ENCODE results near the gene SLC2A10.

The SLC2A10 gene

DNA sequence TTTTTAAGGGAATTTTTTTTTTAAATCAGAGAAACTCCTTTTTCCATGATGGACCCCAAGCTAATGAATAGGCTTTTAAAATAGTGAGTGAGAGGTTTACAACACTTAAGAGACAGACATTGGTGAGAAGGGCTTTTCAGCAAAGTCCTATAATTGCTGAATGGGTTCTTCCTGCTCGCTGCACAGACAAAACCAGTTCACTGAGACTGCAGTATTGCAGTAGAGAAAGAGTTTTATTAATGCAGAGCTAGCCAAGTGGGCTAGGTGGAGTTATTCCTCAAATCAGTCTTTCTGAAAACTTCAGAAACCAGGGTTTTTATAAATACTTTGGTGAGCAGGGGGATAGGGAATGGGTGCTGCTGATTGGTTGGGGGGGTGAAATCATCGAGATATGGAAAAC, 3.2 kb upstream of the SLC2A10 start:
- H3K36me3 ChIP-seq (ENCODE audit: control insufficient read depth, insufficient read depth, low read length, severe bottlenecking): peaks cover 2% of the 10 kb centered on the region
- DNase-seq (ENCODE audit: low read depth): no peak

DNA sequence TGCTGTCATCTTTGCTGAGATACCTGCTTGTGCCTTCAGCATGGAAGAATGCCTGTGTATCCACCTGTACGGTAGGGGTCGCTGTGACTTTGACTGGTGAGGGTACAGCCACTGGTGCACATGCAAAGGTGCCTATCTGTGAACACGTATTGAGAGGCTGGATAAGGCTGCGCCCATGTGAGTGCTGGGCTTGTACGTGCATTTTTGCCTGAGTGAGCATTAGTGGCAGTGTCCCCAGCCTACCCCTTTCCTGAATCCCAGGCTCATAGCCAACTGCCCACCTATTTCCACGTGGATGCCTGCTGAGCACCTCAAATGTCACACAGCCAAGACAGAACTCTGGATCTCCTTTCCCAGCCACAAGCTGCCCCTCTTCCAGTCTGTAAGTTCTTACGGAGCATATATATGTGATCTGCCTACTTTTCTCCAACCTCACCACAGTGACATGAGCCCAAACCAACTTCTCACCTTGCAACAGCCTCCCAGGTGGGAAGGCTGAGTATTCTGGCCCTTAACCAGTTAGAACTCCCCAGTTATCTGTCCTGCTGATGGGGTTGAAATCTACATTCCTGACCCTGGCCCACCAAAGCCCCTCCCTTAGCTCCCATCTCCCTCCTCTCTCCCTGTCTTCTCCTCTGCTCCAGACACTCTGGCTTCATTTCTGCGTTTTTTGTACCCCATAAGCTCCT, 1.1 kb upstream of the SLC2A10 start:
- H3K27me3 ChIP-seq (replicated peaks; ENCODE audit: control insufficient read depth, insufficient read depth, low read length): no peaks in the 10 kb centered on the region
- H3K4me3 ChIP-seq (ENCODE audit: low read length): no peak overlapping the region
- no peak overlapping the region for H3K9ac ChIP-seq (ENCODE audit: low read length)
- peaks cover 57% of the 10 kb centered on the region for H3K4me1 ChIP-seq (ENCODE audit: control insufficient read depth, insufficient read depth, low read length)
- peaks cover 9% of the 10 kb centered on the region for H3K9me3 ChIP-seq (ENCODE audit: control insufficient read depth, low read length)
- no peak for DNase-seq (ENCODE audit: low read depth)
- peaks cover 5% of the 10 kb centered on the region for H3K36me3 ChIP-seq (ENCODE audit: control insufficient read depth, insufficient read depth, low read length, severe bottlenecking)

More for the DNA sequence above, 3.2 kb upstream of the SLC2A10 start:
- Histone ChIP-seq H3K9ac (ENCODE audit: low read length) (peak overlapping the region; percentile 81), H3K4me3 (ENCODE audit: low read length) (no peak overlapping the region), H3K4me1 (ENCODE audit: control insufficient read depth, insufficient read depth, low read length) (peaks cover 40% of the 10 kb centered on the region), H3K9me3 (ENCODE audit: control insufficient read depth, low read length) (peaks cover 9% of the 10 kb centered on the region), H3K27me3 (replicated peaks; ENCODE audit: control insufficient read depth, insufficient read depth, low read length) (no peaks in the 10 kb centered on the region)

DNA sequence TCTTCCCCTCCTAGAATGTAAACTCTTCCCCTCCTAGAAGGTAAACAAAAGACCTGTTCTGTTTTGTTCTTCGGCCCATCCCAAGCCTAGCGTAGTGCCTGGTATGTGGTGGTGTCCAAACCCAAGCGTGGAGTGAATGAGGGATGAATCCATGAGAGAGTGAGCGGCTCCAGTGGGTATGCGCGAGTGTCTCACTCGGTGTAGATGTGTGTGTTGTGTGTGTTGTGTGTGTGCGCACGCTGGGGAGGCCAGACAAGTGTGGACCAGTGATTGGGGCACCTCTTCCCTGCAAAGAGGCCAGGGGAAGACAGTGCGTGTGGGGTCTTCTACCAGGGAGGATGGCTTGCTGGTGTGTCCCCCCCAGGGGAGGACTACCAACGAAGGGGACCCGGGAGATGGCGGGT, 392 bp upstream of the SLC2A10 start:
- Histone ChIP-seq H3K4me3 (ENCODE audit: low read length) (peak overlapping the region; percentile 87), H3K9me3 (ENCODE audit: control insufficient read depth, low read length) (peaks cover 9% of the 10 kb centered on the region), H3K27me3 (replicated peaks; ENCODE audit: control insufficient read depth, insufficient read depth, low read length) (no peaks in the 10 kb centered on the region), H3K9ac (ENCODE audit: low read length) (peak overlapping the region; percentile 95), H3K4me1 (ENCODE audit: control insufficient read depth, insufficient read depth, low read length) (peaks cover 59% of the 10 kb centered on the region), H3K36me3 (ENCODE audit: control insufficient read depth, insufficient read depth, low read length, severe bottlenecking) (peaks cover 5% of the 10 kb centered on the region)
- DNase-seq (ENCODE audit: low read depth): no peak

DNA sequence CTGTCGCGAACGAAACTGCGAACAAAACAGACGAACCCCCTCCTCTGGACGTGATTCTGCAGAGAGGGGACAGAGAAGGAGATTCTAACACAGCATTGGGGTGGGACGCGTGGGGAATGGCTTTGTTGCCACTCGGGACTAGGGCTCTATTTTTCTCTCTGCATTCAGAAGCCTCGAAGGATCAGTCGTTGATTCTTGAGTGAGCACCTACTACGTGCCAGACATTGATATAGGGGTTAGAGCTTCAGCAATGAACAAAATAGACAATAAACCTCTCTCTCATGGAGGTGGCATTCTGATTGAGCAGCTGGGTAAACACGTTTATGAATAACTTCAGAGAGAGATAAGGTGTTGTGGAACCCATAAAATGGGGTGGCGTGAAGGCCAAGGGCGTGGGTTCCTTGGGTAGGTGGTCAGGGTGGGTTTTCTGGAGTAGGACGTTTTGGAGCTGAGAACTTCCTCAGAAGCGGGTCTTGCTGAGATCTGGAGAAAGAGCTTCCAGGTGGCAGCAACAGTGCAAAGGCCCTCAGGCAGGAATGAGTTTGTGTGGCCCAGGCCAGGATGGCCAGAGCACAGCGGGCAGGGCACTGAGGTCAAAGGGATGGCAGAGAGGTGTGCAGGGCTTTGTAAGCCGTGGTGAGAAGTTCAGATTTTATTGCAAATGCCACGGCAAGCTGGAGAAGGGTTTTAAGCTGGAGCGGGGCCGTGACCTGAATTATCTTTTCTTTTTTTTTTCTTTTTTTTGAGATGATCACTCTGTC, 884 bp downstream of the SLC2A10 start:
- Histone ChIP-seq H3K27me3 (replicated peaks; ENCODE audit: control insufficient read depth, insufficient read depth, low read length) (no peaks in the 10 kb centered on the region), H3K4me3 (ENCODE audit: low read length) (peak overlapping the region; percentile 87), H3K9ac (ENCODE audit: low read length) (peak overlapping the region; percentile 95), H3K36me3 (ENCODE audit: control insufficient read depth, insufficient read depth, low read length, severe bottlenecking) (peaks cover 5% of the 10 kb centered on the region), H3K4me1 (ENCODE audit: control insufficient read depth, insufficient read depth, low read length) (peaks cover 58% of the 10 kb centered on the region), H3K9me3 (ENCODE audit: control insufficient read depth, low read length) (peaks cover 9% of the 10 kb centered on the region)
- DNase-seq (ENCODE audit: low read depth): no peak

DNA sequence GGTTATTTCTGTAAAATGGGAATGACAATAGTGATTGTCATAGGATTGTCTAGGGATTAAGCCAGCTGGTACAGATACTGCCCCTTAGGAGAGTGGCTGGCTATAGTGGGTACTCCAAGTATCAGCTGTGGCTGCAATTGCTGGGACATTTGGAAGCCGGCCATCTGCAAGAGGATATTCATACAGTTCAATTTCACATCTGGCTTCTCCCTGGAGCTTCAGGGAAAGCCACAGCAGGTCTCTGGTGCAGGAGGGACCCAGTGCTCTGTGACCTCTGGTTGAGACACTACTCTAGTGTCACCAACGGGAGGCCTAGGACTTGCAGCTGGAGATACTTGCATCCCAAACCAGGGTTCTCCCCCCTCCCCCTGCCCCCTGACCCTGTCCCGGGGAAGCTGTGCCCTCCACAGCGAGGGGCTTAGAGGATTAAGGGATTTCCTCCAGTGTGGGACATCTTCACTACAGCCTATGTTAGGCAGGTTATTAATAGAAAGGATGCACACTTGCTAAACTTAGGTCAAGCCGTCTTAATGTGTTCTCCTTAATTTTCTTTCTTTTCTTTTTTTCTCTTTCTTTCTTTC, 2.7 kb downstream of the SLC2A10 start:
- no peak for DNase-seq (ENCODE audit: low read depth)
- Histone ChIP-seq H3K4me1 (ENCODE audit: control insufficient read depth, insufficient read depth, low read length) (peaks cover 56% of the 10 kb centered on the region), H3K9ac (ENCODE audit: low read length) (peak overlapping the region; percentile 20), H3K4me3 (ENCODE audit: low read length) (peak overlapping the region; percentile 87), H3K27me3 (replicated peaks; ENCODE audit: control insufficient read depth, insufficient read depth, low read length) (no peaks in the 10 kb centered on the region), H3K36me3 (ENCODE audit: control insufficient read depth, insufficient read depth, low read length, severe bottlenecking) (peaks cover 5% of the 10 kb centered on the region), H3K9me3 (ENCODE audit: control insufficient read depth, low read length) (no peaks in the 10 kb centered on the region)

DNA sequence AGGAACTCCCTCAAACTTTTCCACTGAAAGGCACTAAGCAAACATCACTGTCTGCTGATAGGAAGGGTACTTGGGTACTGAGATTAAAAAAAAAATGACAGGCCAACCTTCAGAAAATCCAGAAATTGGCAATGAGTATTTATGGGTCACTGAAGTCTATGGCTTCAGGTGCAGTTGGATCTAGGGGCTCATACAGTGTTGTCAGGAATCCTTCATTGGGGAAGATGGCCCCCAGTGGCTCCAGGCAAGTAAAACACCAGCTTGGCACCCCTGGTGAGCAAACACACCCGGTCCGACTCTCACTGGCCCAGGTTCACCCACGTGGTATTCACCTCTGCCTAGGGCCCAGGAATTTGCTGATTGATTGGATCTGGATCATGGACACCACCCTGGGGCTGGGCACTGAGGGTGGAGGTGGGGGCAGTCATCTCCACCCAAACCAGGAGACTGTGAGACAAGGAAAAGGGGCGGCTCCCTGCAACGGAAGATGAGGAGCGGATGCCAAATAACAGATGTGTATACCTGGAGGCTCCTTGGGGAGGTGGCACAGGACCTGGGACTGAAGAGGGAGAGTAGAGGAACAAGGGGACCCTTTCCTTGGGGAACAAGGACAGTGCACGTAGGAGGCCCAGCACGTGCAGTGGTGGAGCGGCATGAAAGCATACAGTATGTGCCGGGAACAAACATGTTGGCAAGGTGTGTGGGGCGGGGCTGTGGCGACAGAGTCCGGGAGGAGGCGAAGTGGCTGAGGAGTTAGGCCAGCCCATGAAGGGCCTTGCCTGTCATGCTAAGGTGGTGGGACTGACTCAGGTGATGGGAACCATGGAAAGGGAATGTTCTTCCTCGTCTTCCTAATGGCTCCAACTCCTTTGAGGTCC, 4.7 kb downstream of the SLC2A10 start:
- no peaks in the 10 kb centered on the region for H3K9me3 ChIP-seq (ENCODE audit: control insufficient read depth, low read length)
- peaks cover 52% of the 10 kb centered on the region for H3K4me1 ChIP-seq (ENCODE audit: control insufficient read depth, insufficient read depth, low read length)
- DNase-seq (ENCODE audit: low read depth): no peak
- no peak overlapping the region for H3K9ac ChIP-seq (ENCODE audit: low read length)
- H3K27me3 ChIP-seq (replicated peaks; ENCODE audit: control insufficient read depth, insufficient read depth, low read length): no peaks in the 10 kb centered on the region
- H3K36me3 ChIP-seq (ENCODE audit: control insufficient read depth, insufficient read depth, low read length, severe bottlenecking): peaks cover 5% of the 10 kb centered on the region
- H3K4me3 ChIP-seq (ENCODE audit: low read length): no peak overlapping the region

DNA sequence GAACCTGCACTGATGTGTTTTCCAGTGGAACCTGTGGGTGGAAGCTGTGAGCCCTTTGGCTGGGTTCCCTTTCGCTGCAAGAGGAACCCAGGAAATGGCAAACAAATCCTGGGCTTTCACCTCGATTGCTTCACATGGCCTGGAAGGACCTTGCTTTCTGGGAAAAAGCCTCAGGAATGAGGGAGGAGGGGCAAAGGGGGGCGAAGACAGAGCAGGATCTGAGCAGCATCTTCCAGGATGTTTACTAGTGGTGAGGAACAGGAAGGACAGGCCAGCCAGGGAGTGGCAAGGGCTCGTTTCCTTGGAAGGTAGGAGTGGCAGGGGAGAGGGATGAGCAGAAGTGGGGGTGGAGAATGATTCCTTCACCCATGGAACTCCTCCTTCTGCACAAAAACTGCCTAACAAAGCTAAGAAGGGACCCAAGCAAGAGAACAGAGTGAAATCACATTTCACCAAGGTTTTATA, 5.9 kb downstream of the SLC2A10 start:
- peak; percentile 62 for DNase-seq (ENCODE audit: low read depth)
- Histone ChIP-seq H3K9ac (ENCODE audit: low read length) (peak overlapping the region; percentile 47), H3K27me3 (replicated peaks; ENCODE audit: control insufficient read depth, insufficient read depth, low read length) (no peaks in the 10 kb centered on the region)

DNA sequence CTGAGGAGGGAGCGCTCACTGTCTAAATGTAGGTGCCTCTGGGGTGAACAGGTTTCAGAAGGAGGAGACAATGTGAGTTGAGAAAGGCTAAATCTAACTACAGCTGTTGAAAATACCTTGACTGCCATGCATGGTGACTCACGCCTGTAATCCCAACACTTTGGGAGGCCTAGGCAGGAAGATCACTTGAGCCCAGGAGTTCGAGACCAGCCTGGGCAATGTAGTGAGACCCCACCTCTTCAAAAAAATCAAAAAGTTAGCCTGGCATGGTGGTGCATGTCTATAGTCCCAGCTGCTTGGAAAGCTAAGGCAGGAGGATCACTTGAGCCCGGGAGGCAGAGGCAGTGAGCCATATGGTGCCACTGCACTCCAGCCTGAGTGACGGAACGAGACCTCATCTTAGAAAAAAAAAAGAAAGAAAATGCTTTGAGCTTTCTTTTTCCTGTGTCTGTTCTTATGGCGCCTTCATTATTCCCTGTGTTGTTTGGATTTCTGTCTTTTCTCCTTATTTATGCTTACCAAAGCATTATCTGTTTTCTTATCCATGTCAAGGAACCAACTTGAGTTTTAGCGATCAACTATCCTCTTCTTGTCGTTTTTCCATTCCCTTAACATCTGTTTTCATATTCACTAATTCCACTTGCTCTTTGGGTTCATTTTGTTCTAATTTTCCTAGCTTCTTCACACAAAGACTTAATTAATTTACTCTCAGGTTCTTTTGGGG, 8.5 kb downstream of the SLC2A10 start:
- no peaks in the 10 kb centered on the region for H3K27me3 ChIP-seq (replicated peaks; ENCODE audit: control insufficient read depth, insufficient read depth, low read length)
- no peak overlapping the region for H3K4me3 ChIP-seq (ENCODE audit: low read length)
- peaks cover 25% of the 10 kb centered on the region for H3K4me1 ChIP-seq (ENCODE audit: control insufficient read depth, insufficient read depth, low read length)
- no peak for DNase-seq (ENCODE audit: low read depth)
- peaks cover 28% of the 10 kb centered on the region for H3K36me3 ChIP-seq (ENCODE audit: control insufficient read depth, insufficient read depth, low read length, severe bottlenecking)
- peaks cover 9% of the 10 kb centered on the region for H3K9me3 ChIP-seq (ENCODE audit: control insufficient read depth, low read length)
- H3K9ac ChIP-seq (ENCODE audit: low read length): no peak overlapping the region

More for the DNA sequence above, 5.9 kb downstream of the SLC2A10 start:
- Histone ChIP-seq H3K4me3 (ENCODE audit: low read length) (peak overlapping the region; percentile 36), H3K36me3 (ENCODE audit: control insufficient read depth, insufficient read depth, low read length, severe bottlenecking) (peaks cover 15% of the 10 kb centered on the region), H3K4me1 (ENCODE audit: control insufficient read depth, insufficient read depth, low read length) (peaks cover 48% of the 10 kb centered on the region), H3K9me3 (ENCODE audit: control insufficient read depth, low read length) (no peaks in the 10 kb centered on the region)

DNA sequence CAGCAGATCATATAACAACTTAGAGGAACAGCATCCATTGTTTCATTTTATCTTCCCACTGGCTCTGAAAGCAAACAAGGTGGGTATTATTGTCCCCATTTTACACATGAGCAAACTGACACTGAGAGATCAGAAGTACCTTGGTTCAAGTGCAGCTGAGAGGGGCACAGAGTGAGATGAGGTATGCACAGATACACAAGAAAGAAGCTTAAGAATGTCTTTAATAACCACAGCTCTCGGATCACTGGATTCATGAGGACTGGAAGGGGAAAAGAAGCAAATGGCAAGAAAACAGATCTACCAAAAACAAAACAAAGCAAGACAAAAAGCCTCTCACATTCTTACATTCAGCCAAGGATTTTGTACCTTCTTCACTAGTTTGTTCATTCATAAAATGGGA, 10.6 kb downstream of the SLC2A10 start:
- DNase-seq (ENCODE audit: low read depth): no peak
- Histone ChIP-seq H3K9ac (ENCODE audit: low read length) (no peak overlapping the region), H3K27me3 (replicated peaks; ENCODE audit: control insufficient read depth, insufficient read depth, low read length) (no peaks in the 10 kb centered on the region), H3K9me3 (ENCODE audit: control insufficient read depth, low read length) (peaks cover 9% of the 10 kb centered on the region), H3K4me3 (ENCODE audit: low read length) (no peak overlapping the region), H3K36me3 (ENCODE audit: control insufficient read depth, insufficient read depth, low read length, severe bottlenecking) (peaks cover 33% of the 10 kb centered on the region), H3K4me1 (ENCODE audit: control insufficient read depth, insufficient read depth, low read length) (peaks cover 10% of the 10 kb centered on the region)

DNA sequence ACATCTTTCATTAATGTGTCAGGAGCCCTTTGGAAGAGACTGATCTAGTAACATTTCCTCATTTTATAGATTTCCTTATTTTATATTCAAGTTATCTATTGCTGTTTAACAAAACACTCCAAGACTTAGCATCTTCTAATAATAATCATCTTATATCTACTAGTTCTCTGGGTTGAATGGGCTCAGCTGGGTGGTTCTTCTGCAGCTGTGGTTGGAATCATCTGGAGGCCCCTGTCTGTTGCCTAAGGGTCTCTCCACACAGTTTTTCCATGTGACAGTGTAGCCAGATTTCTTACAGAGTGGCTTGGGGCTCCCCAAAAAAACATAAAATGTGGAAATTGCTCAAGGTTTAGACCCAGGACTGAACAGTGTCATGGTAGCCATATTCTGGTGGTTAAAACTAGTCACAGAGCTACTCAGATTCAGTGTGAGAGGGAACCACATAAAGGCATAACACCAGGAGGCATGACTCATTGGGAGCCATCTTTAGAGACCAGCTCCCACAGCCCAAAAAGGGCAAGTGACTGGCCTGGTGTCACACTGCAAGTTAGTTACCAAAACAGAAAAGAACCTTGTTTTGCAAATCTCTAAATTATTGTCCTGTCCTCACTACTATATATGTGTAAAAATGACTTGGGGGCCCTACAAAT, 11.5 kb downstream of the SLC2A10 start:
- no peak for DNase-seq (ENCODE audit: low read depth)
- Histone ChIP-seq H3K27me3 (replicated peaks; ENCODE audit: control insufficient read depth, insufficient read depth, low read length) (no peaks in the 10 kb centered on the region), H3K9me3 (ENCODE audit: control insufficient read depth, low read length) (peaks cover 9% of the 10 kb centered on the region), H3K36me3 (ENCODE audit: control insufficient read depth, insufficient read depth, low read length, severe bottlenecking) (peaks cover 42% of the 10 kb centered on the region), H3K9ac (ENCODE audit: low read length) (no peak overlapping the region), H3K4me3 (ENCODE audit: low read length) (no peak overlapping the region), H3K4me1 (ENCODE audit: control insufficient read depth, insufficient read depth, low read length) (peaks cover under 1% of the 10 kb centered on the region)

Measured in adipocyte (in vitro differentiated cells).